Astrocyte (in vitro differentiated cells and primary cell): ENCODE data around the gene SUPT5H. TPM values are rescaled to one million over a fixed set of nuclear protein-coding genes. Genes with fewer than 3 reads are reported as not detected.

Experiments used
- DNase-seq: peaks from one replicate; pipeline ENCODE4 v3.0.0-alpha.2; 2010; ENCODE audit warnings: low read depth
- FAIRE-seq: peaks from 2 replicates; lab custom pipeline; 2011; peaks lifted over from hg19 to GRCh38; lab: Jason Lieb, UNC
- H2AFZ ChIP-seq: 2 replicates; pipeline ENCODE4 v1.6.0; 2012; ENCODE audit warnings: low read depth, low read length, inconsistent platforms
- H3K27ac ChIP-seq: 2 replicates; pipeline ENCODE4 v1.5.1; 2011; ENCODE audit warnings: low read depth, low read length, inconsistent platforms
- H3K27me3 ChIP-seq: 2 replicates; pipeline ENCODE4 v1.6.0; 2011; ENCODE audit warnings: low read length, inconsistent platforms; ENCODE audit not compliant: insufficient read depth
- H3K36me3 ChIP-seq: 2 replicates; pipeline ENCODE4 v1.5.1; 2011; ENCODE audit warnings: low read length, inconsistent platforms; ENCODE audit not compliant: insufficient read depth
- H3K4me1 ChIP-seq: 2 replicates; pipeline ENCODE4 v1.5.1; 2011; ENCODE audit warnings: low read length, inconsistent platforms; ENCODE audit not compliant: insufficient read depth
- H3K4me2 ChIP-seq: 2 replicates; pipeline ENCODE4 v1.6.0; 2012; ENCODE audit warnings: low read length, inconsistent platforms
- H3K4me3 ChIP-seq: 2 replicates; pipeline ENCODE4 v1.5.1; 2011; ENCODE audit warnings: low read depth, mild to moderate bottlenecking, low read length, inconsistent platforms; ENCODE audit not compliant: insufficient read depth
- H3K79me2 ChIP-seq: 2 replicates; pipeline ENCODE4 v1.6.0; 2012; ENCODE audit warnings: mild to moderate bottlenecking, low read length, inconsistent platforms; ENCODE audit not compliant: insufficient read depth
- H3K9ac ChIP-seq: 2 replicates; pipeline ENCODE4 v1.6.0; 2012; ENCODE audit warnings: mild to moderate bottlenecking, low read length, inconsistent platforms
- H3K9me3 ChIP-seq: 2 replicates; pipeline ENCODE4 v1.5.1; 2012; ENCODE audit warnings: low read depth, mild to moderate bottlenecking, low read length, inconsistent platforms; ENCODE audit not compliant: insufficient read depth
- H4K20me1 ChIP-seq: 2 replicates; pipeline ENCODE4 v1.6.0; 2012; ENCODE audit warnings: low read length, inconsistent platforms; ENCODE audit not compliant: insufficient read depth
- H3K27ac Mint-ChIP-seq: one replicate; pipeline ENCODE4 v1.8.0; 2021; ENCODE audit warnings: mild to moderate bottlenecking, mixed read lengths; ENCODE audit not compliant: unreplicated experiment
- H3K27me3 Mint-ChIP-seq: one replicate; pipeline ENCODE4 v1.8.0; 2021; ENCODE audit warnings: low read depth, mixed read lengths; ENCODE audit not compliant: unreplicated experiment
- H3K36me3 Mint-ChIP-seq: one replicate; pipeline ENCODE4 v1.8.0; 2021; ENCODE audit warnings: low read depth, mixed read lengths; ENCODE audit not compliant: unreplicated experiment
- H3K4me1 Mint-ChIP-seq: one replicate; pipeline ENCODE4 v1.8.0; 2021; ENCODE audit warnings: low read depth, mixed read lengths; ENCODE audit not compliant: unreplicated experiment
- H3K4me3 Mint-ChIP-seq: one replicate; pipeline ENCODE4 v1.8.0; 2021; ENCODE audit warnings: mild to moderate bottlenecking, moderate library complexity, mixed read lengths; ENCODE audit not compliant: unreplicated experiment
- H3K9me3 Mint-ChIP-seq: one replicate; pipeline ENCODE4 v1.8.0; 2021; ENCODE audit warnings: mild to moderate bottlenecking, mixed read lengths; ENCODE audit not compliant: unreplicated experiment
- CTCF ChIP-seq: IDR thresholded peaks from 2 replicates; pipeline ENCODE4 v1.5.1; 2011; ENCODE audit warnings: low read depth, mild to moderate bottlenecking, inconsistent platforms, low read length, moderate library complexity; ENCODE audit not compliant: insufficient read depth
- EZH2 ChIP-seq: IDR thresholded peaks from 2 replicates; pipeline ENCODE4 v1.6.1; 2012; ENCODE audit warnings: mild to moderate bottlenecking, low read length, inconsistent platforms; ENCODE audit not compliant: insufficient read depth
- total RNA-seq: library from RNA; stranded (reverse); gene quantifications from 2 replicates; pipeline ENCODE4 v1.2.1, GENCODE V29; 2021

Gene SUPT5H
- total RNA-seq, 1 donor from 2014 or later: 171 TPM

- peaks cover 54% of the 10 kb centered on the region for H3K36me3 ChIP-seq
Measured at GRCh38 chr19:39463403-39463802, 18.0 kb downstream of the SUPT5H start.

GRCh38 chr19:39465956-39466747, 20.8 kb downstream of the SUPT5H start:
- Histone ChIP-seq H3K9ac (no peak overlapping the region), H4K20me1 (peaks cover 74% of the 10 kb centered on the region), H3K9me3 (no peaks in the 10 kb centered on the region), H3K4me2 (no peak overlapping the region), H3K4me3 (no peak overlapping the region), H3K36me3 (peaks cover 58% of the 10 kb centered on the region), H3K27me3 (no peaks in the 10 kb centered on the region), H3K27ac (no peak overlapping the region), H2AFZ (no peak overlapping the region), H3K4me1 (peaks cover 7% of the 10 kb centered on the region), H3K79me2 (peaks cover 16% of the 10 kb centered on the region)
- H3K36me3 Mint-ChIP-seq: peaks cover 25% of the 10 kb centered on the region
- H3K4me1 Mint-ChIP-seq: peaks cover 3% of the 10 kb centered on the region
- no peak overlapping the region for H3K27ac Mint-ChIP-seq
- TF ChIP-seq CTCF: no peak
- no peak for TF ChIP-seq EZH2
- H3K27me3 Mint-ChIP-seq: no peaks in the 10 kb centered on the region
- no peak for DNase-seq
- no peak overlapping the region for H3K4me3 Mint-ChIP-seq
- H3K9me3 Mint-ChIP-seq: no peaks in the 10 kb centered on the region
- no peak for FAIRE-seq

More at GRCh38 chr19:39463403-39463802, 18.0 kb downstream of the SUPT5H start:
- no peaks in the 10 kb centered on the region for H3K9me3 Mint-ChIP-seq
- H3K27ac Mint-ChIP-seq: no peak overlapping the region
- Histone ChIP-seq H3K4me2 (no peak overlapping the region), H3K4me1 (no peaks in the 10 kb centered on the region), H3K79me2 (peaks cover 37% of the 10 kb centered on the region), H3K9ac (no peak overlapping the region), H2AFZ (no peak overlapping the region), H3K27ac (no peak overlapping the region), H3K4me3 (no peak overlapping the region), H3K9me3 (no peaks in the 10 kb centered on the region), H3K27me3 (no peaks in the 10 kb centered on the region), H4K20me1 (peaks cover 67% of the 10 kb centered on the region)
- no peaks in the 10 kb centered on the region for H3K4me1 Mint-ChIP-seq
- peak overlapping the region; percentile 6 for H3K4me3 Mint-ChIP-seq
- H3K27me3 Mint-ChIP-seq: no peaks in the 10 kb centered on the region
- no peak for DNase-seq
- H3K36me3 Mint-ChIP-seq: peaks cover 22% of the 10 kb centered on the region
- no peak for FAIRE-seq
- no peak for TF ChIP-seq CTCF
- no peak for TF ChIP-seq EZH2

GRCh38 chr19:39467941-39468340, 22.6 kb downstream of the SUPT5H start:
- Histone ChIP-seq H3K4me3 (no peak overlapping the region), H3K36me3 (peaks cover 63% of the 10 kb centered on the region), H4K20me1 (peaks cover 77% of the 10 kb centered on the region), H3K9ac (no peak overlapping the region), H3K4me1 (peaks cover 7% of the 10 kb centered on the region), H3K27me3 (no peaks in the 10 kb centered on the region), H3K79me2 (peaks cover 16% of the 10 kb centered on the region), H3K9me3 (no peaks in the 10 kb centered on the region), H2AFZ (no peak overlapping the region), H3K27ac (no peak overlapping the region), H3K4me2 (no peak overlapping the region)
- DNase-seq (no peak), FAIRE-seq (no peak)
- Mint-ChIP-seq H3K4me1 (peaks cover 3% of the 10 kb centered on the region), H3K27ac (no peak overlapping the region), H3K27me3 (no peaks in the 10 kb centered on the region), H3K4me3 (no peak overlapping the region), H3K36me3 (peaks cover 30% of the 10 kb centered on the region), H3K9me3 (no peaks in the 10 kb centered on the region)
- TF ChIP-seq CTCF: no peak
- no peak for TF ChIP-seq EZH2
